NB4 (cell line): Measurements from ENCODE around the gene EEF1AKMT3.

Source experiments
- DNase-seq: peaks from one replicate; pipeline ENCODE4 v3.0.0; 2010; ENCODE audit warnings: low read depth
- H3K4me3 ChIP-seq: one replicate; pipeline ENCODE4 v1.5.1; 2011; ENCODE audit warnings: mild to moderate bottlenecking, low read depth, low read length, moderate library complexity
- MYC ChIP-seq: IDR thresholded peaks from 2 replicates; pipeline ENCODE4 v1.6.1; 2011; ENCODE audit warnings: low read depth, low read length
- POLR2A ChIP-seq: IDR thresholded peaks from 2 replicates; pipeline ENCODE4 v1.6.1; 2011; ENCODE audit warnings: mild to moderate bottlenecking; ENCODE audit not compliant: insufficient read length; ENCODE audit errors: extremely low read depth
- TF ChIP-seq, protein P1 (sequence below): IDR thresholded peaks from 2 replicates; pipeline ENCODE4 v1.6.1; 2011; ENCODE audit warnings: low read depth, low read length
- TF ChIP-seq, protein P2 (sequence below): IDR thresholded peaks from one replicate; pipeline ENCODE4 v1.5.1; 2012; ENCODE audit warnings: low read depth, low read length

The EEF1AKMT3 gene

DNA sequence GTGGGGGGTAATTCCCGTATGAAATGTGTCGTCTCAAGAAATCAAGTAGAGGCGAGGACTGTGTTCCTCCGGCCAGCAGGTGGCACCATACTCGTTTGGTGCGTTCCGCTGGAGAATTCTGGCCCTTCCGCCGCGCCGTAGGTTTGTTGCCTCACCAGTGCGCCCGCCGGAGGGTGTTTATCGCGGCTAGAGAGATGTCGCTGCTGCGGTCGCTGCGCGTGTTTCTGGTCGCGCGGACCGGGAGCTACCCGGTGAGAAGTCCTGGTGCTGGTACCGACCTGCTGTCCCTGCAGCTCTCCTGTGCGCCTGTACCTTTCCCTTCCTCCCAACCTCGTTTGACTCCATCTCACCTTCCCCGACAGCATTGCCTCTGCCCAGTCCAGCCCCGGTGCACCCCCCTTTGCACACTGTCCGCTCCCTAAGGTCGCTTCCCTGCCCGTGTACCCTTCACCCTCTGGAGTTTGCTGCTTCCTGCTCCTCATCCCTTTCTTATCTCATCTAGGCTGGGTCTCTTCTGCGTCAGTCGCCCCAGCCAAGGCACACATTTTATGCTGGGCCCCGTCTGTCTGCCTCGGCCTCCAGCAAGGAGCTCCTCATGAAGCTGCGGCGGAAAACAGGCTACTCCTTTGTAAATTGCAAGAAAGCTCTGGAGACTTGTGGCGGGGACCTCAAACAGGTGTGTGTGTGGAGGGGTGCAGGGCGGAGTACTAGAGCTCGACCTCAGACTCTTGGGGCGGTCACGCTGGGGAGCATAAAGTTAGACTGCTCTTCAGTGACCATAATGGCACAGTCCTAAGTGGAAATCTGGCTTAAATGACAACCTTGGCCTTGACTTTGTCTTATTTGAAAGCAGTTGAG is 10.4 kb downstream of the EEF1AKMT3 start, which contains the start of gene TSFM:
TSFM (plus strand) TSS at position 180 of the 858 bp plus-strand sequence; CDS start at position 195, 15 bp downstream.
- peak; percentile 83; the same call in 1 of the 2 replicates for TF ChIP-seq MYC
- TF ChIP-seq, protein P1, sequence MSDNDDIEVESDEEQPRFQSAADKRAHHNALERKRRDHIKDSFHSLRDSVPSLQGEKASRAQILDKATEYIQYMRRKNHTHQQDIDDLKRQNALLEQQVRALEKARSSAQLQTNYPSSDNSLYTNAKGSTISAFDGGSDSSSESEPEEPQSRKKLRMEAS = peak; percentile 81
- TF ChIP-seq, protein P2, sequence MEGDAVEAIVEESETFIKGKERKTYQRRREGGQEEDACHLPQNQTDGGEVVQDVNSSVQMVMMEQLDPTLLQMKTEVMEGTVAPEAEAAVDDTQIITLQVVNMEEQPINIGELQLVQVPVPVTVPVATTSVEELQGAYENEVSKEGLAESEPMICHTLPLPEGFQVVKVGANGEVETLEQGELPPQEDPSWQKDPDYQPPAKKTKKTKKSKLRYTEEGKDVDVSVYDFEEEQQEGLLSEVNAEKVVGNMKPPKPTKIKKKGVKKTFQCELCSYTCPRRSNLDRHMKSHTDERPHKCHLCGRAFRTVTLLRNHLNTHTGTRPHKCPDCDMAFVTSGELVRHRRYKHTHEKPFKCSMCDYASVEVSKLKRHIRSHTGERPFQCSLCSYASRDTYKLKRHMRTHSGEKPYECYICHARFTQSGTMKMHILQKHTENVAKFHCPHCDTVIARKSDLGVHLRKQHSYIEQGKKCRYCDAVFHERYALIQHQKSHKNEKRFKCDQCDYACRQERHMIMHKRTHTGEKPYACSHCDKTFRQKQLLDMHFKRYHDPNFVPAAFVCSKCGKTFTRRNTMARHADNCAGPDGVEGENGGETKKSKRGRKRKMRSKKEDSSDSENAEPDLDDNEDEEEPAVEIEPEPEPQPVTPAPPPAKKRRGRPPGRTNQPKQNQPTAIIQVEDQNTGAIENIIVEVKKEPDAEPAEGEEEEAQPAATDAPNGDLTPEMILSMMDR = peak; percentile 85
- TF ChIP-seq POLR2A = peak; percentile 85
- H3K4me3 ChIP-seq = peak within 1 kb of the TSS; percentile 96
- peak; percentile 97 for DNase-seq

DNA sequence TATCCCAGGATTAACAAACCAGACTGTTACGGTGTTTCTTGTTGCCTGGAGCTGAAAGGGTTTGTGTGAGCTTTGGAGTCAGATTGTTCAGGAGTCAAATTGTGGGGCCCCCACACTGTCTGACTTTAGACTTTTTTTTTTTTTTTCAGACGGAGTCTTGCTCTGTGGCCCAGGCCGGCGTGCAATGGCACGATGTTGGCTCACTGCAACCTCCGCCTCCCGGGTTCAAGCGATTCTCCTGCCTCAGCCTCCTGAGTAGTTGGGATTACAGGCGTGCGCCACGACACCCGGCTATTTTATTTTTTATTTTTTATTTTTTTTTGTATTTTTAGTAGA is 11.0 kb downstream of the EEF1AKMT3 start:
- TF ChIP-seq MYC (no peak), POLR2A (no peak)
- TF ChIP-seq, protein P1 = no peak
- TF ChIP-seq, protein P2 = no peak
- peak overlapping the region; percentile 96 for H3K4me3 ChIP-seq
- DNase-seq = no peak

DNA sequence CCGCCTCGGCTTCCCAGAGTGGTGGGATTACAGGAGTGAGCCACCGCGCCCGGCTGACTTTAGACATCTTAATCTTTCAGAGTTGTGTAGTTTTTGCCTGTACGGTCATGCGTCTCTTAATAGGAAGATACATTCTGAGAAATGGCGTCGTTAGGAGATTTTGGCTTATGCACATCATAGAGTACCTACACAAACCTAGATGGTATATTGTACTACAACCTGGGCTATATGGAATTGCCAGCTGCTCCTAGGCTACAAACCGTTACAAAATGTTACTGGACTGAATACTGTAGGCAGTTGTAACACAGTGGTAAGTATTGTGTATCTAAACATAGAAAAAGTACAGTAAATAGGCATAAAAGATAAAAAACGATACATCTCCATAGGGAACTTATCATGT is 11.4 kb downstream of the EEF1AKMT3 start:
- TF ChIP-seq POLR2A = no peak
- TF ChIP-seq, protein P2 = no peak
- no peak for TF ChIP-seq MYC
- H3K4me3 ChIP-seq = peak overlapping the region; percentile 50
- DNase-seq = no peak

DNA sequence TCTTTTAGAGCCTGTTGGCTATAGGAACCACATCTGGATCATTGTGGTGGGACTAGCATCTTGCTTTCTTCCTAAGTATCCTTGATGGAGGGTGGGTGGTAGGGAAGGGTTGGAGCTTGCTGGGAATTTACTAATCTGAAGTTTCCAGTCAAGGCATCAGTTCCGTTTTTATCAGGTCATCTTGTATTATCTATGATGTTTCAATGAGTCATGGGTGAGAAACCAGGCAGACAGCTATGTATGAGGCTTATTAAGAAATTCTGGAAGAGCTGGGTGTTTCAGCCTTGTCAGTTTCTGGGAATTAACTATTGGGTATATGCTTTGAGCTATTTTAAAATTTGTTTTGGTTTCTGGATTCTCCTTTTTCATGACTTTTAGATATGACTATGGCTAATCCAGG is 21.5 kb downstream of the EEF1AKMT3 start:
- no peak overlapping the region for H3K4me3 ChIP-seq
- TF ChIP-seq, protein P1 = no peak
- TF ChIP-seq MYC (no peak), POLR2A (no peak)
- TF ChIP-seq, protein P2 = no peak
- no peak for DNase-seq

DNA sequence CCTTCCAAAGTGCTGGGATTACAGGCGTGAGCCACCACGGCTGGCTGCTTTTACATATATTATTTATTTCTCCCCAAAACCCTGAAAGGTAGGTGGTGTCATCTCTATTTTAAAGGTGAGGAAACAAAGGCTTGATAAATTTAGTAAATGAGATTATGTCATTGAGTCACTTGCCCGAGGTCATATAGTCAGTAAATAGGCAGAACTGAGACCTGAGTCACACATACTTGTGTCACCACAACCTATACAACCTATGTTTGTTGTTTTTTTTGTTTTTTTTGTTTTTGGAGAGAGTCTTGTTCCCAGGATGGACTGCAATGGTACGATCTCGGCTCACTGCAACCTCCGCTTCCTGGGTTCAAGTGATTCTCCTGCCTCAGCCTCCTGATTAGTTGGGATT is 22.9 kb downstream of the EEF1AKMT3 start:
- no peak for DNase-seq
- TF ChIP-seq, protein P1 = no peak
- TF ChIP-seq, protein P2 = no peak
- no peak for TF ChIP-seq MYC
- no peak for TF ChIP-seq POLR2A
- H3K4me3 ChIP-seq = no peak overlapping the region
